T-helper 2 cell treated with Interferon-gamma antibody and Interleukin-4, amounts not matched to agents 100 ng/mL and 5 ng/mL, for 36 hours (primary cell): ENCODE measurements around the gene WDR64. TPM values are rescaled to one million over a fixed set of nuclear protein-coding genes. Genes with fewer than 3 reads are reported as not detected.
"Not testable (repeated sequence)": the region's sequence is repeated elsewhere in the genome, so short reads cannot be mapped to it uniquely, and the experiment has no call there.

Source experiments
- intact Hi-C: fragments of 100-400 bp; cut with micrococcal nuclease; formaldehyde crosslinking; loops from one replicate; pipeline ENCODE4 v1.15.1; 2023
- total RNA-seq: library from RNA; stranded (reverse); gene quantifications from 2 replicates; pipeline ENCODE4 v1.2.3, GENCODE V29; 2022

Gene WDR64
- total RNA-seq, 1 donor from 2014 or later = not detected

GRCh38 chr1:241782396-241782795 is 130.3 kb downstream of the WDR64 start:
- intact Hi-C loops = no loop called here

DNA sequence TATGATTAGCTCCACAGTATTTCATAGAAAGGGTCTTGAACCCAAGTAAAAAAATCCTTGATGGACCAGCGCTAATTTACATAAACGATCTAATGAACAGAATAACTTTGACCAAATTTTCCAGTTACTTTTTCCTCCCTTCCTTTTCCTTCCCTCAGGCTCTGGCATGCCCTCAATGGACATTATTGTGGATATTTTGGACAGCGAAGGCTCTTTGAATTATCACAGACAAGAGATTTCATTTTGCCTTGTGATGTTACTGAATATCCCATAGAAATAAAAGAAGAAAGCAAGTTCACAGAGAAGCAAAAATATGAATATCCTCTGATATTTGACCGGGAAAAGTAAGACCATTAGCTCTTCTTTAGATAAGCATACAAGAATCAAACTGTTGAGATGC is 135.6 kb downstream of the WDR64 start:
- intact Hi-C loops = no loop called here

GRCh38 chr1:241789061-241789460 is 137.0 kb downstream of the WDR64 start:
- intact Hi-C loops = no loop called here

- intact Hi-C loops = no loop called here
Measured at GRCh38 chr1:241799416-241799815, 147.3 kb downstream of the WDR64 start.

GRCh38 chr1:241800640-241801039 is 148.6 kb downstream of the WDR64 start:
- intact Hi-C loops = no loop called here

DNA sequence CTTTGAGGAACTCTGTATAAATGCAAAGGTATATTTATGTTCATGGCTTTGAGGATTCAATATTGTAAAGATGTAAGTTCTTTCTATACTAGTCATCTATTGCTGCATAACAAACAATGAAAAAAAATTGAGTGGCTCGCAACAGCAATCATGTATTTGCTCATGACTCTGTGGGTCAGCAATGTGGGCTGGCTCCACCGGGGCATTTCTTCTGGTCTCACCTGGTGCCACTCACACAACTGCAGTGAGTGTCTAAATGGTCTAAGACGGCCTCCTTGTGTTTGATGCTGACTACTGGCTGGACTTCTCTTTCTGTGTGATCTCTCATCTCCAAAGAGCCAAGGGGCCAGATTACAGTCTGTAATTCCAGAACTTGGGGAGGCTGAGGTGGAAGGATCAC is 150.8 kb downstream of the WDR64 start:
- intact Hi-C loops = no loop called here

- intact Hi-C loops = not testable (repeated sequence)
Measured at GRCh38 chr1:241804706-241805105, 152.6 kb downstream of the WDR64 start.

DNA sequence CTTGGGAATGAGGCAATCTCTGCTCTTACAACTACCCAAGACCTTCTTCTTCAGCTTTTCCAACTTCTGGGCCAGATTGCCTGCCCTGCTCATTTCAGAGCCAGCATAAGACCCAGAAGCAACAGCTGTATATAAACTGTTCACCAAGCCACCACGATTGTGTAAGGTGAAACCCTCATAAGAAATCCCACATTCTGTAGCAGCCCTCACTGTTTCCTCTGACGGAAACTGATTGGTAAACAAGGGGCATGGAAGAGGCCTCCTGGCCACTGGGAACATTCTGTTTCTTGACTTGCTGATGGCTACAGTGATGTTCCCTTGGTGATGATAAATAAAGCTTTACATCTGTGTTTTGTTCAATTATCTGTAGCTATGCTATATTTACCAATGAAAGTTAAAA is 156.2 kb downstream of the WDR64 start:
- intact Hi-C loops = no loop called here

GRCh38 chr1:241810769-241811405 is 158.8 kb downstream of the WDR64 start:
- intact Hi-C loops = no loop called here

GRCh38 chr1:241813768-241814320 is 161.8 kb downstream of the WDR64 start:
- intact Hi-C loops = no loop called here

- intact Hi-C loops = no loop called here
Measured at GRCh38 chr1:241816008-241816407, 163.9 kb downstream of the WDR64 start.

DNA sequence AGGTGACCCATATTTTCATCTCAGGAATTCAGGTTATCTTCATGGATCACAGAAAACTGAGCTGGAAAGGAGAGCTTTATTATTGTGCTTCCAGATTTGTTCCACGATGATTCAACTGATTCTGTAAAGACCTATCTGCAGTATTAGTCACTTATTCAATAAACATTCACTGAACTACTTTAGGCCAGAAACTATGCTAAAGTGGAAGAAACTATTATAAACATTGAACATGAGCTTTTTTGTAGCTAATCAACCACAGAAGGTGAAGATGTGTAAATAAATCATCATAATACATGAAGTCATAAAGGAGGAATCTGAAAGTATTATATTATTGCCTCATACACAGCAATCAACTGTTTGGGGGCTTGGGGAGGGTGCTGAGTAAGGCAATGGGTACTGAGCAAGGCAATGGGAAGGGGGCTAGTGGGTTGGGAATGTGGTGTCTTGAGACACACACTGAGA is 165.3 kb downstream of the WDR64 start:
- intact Hi-C loops = no loop called here

DNA sequence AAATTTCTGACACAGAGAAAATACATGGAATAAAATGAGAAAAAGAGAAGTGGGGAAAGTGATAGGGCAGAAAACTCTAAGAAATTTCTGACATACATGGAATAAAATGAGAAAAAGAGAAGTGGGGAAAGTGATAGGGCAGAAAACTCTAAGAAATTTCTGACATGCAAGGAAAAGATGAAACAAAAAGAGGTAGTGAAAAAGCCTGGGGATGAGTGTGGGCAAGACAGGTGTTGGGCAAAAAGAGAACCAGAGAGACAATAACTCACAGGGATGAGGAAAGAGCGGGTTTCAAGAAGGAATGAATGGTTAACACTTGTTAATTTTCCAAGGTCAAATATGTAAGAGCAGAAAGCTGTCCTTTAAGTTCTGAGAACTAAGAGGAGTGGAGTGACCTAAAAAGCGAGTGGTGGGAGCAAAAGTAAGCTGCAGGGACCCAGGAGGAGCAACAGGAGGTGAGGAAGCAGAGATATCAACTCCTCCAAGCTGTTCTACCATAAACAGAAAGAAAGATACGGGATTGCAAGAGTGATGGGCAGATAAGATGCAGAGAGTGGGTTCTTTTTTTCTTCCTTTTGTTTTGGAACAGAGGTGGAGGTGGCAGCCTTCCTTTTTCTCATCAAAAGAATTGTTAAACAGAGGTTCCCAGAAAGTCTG is 166.0 kb downstream of the WDR64 start:
- intact Hi-C loops = no loop called here

DNA sequence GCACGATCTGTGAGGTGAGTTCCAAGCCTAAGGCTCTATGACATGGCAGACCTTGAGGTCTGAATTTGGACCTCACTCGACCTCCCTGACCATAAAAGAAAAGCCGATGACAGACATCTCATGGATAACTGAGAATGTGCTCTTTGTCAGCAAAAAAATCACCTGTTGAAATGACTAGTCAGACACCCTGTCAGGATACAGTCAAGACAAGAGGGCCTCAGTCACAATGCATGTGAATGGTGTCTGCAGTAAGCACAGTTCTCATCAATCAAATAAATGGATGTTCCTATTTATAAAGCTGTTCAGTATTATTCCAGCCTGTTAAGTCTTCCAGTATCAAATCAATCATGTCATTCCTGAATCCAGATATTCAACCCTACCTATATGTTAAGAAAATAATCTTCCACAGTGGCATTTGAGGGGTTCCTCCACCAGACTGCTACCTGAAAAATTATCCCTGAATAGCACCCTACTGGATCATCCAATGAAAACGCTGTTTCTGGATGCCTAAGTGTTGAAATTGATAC is 167.3 kb downstream of the WDR64 start:
- intact Hi-C loops = no loop called here

DNA sequence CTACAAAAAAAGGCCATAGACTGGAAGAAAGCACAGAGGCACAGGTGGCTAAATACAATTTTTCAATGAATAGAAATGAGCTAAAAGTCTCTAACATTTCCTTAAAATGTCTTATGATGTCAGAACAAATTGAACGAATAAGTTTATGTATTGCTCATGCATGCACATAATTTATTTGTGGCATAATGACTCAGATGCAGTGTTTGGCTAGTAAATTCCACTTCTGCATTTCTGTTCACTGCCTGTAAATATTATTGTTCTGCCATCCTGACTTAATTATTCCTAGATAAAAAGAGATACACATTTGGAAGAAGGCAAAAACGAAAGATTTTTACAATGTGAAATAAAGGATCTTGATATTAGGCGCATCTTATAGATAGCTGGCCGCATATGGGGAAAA is 169.3 kb downstream of the WDR64 start:
- intact Hi-C loops = no loop called here

DNA sequence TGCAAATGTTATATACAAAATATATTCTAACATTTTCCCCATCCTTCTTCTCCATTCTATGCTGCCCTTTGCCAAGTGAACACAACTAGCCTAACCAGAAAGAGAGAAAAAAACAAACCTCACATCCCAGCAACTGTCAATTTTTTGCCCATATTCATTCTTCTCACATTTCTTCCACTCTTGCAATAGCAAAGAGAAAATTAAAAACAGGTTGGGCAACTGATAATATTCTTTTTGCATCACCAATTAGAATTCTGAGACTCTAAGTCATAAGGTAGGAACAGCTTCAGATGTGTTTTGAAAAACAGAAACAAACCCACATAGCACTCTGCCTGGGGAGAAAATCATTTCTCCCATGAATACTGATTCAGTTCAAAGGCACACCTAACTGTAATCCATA is 170.8 kb downstream of the WDR64 start:
- intact Hi-C loops = no loop called here

DNA sequence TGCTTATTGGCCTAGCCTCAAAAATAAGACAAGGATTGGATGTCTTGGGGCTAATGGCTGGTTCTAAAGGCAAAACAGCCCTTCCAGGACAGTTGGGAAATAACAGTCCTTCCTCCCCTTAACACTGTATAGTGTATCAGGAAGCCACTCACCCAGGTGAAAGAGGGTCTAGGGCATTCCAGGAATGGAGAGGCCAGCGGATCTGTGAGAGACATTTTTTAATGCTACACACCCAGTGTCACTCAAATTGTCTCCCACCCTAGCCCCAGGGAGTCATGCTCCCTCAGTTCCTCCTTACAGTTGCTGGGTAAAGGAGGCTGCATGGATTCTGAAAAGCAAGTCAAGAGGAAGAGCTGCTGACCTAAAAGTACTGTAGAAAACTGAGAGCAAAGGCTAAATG is 171.8 kb downstream of the WDR64 start:
- intact Hi-C loops = no loop called here

DNA sequence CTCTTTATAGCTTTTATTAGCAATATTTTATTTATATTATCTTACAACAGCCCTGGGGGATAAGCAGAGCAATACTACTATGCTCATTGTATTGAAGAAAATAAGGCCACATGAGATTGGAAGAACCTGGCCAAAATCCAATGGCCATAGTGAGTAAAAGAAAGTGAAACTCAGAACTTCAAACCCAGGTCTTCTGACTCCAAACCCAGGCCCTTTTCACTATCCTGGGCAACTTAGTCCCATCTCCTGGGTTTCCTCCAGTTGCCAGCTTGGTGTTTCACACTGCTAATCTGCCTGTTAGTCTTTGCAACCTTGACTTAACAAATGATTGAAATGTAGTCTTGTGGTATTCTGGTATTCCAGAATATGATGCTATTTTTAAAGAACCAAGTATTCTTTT is 173.5 kb downstream of the WDR64 start:
- intact Hi-C loops = no loop called here

GRCh38 chr1:241826613-241827012 is 174.5 kb downstream of the WDR64 start:
- intact Hi-C loops = not testable (repeated sequence)

DNA sequence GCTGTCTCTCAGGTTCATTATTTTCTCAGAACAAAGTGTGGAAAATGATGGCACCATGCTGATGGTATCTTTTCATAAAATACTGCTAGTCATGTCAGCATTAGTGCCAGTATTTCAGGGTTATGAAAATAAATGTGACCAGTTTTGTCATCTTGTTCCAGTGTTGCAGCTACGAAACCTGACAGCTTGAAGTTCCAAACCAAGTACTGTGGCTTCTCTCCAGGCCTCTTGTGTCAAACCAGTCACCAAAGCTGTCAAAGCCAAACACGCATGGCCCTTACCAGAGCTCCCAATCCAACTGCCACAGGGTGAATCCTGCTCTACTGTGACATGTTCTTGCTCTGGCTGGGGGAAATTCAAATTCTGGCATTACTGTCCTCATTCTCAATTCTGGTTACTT is 175.2 kb downstream of the WDR64 start:
- intact Hi-C loops = no loop called here

GRCh38 chr1:241828463-241829021 is 176.5 kb downstream of the WDR64 start:
- intact Hi-C loops = no loop called here

- intact Hi-C loops = no loop called here
Measured at GRCh38 chr1:241829468-241829867, 177.4 kb downstream of the WDR64 start.
